GM23338 (cell line): ENCODE measurements around the gene NAA80. TPM values are rescaled to one million over a fixed set of nuclear protein-coding genes. Genes with fewer than 3 reads are reported as not detected.
A peak's percentile ranks its signal among the peaks of the same experiment; 100 is the strongest.

Experiments
- ATAC-seq: fragments of 200-7000 bp; cut with Tn5 transposase; 3 replicates; pipeline ENCODE4 v1.9.1; 2020
- DNase-seq: peaks from one replicate; pipeline ENCODE4 v3.0.0-alpha.2; 2015; ENCODE audit warnings: low spot score
- H2AFZ ChIP-seq: fragments of 200-600 bp; sonication (generic); 2 replicates; pipeline ENCODE4 v1.8.0; 2016; ENCODE audit warnings: antibody characterized with exemption, mild to moderate bottlenecking, moderate library complexity
- H3F3A ChIP-seq: fragments of 200-600 bp; sonication (generic); replicated peaks from 2 replicates; pipeline ENCODE4 v1.8.0; 2017; ENCODE audit warnings: antibody characterized with exemption, mixed run types, low read depth
- H3K27ac ChIP-seq: fragments of 200-600 bp; sonication (generic); 2 replicates; pipeline ENCODE4 v1.6.1; 2016; ENCODE audit warnings: low read depth
- H3K27me3 ChIP-seq: fragments of 200-600 bp; sonication (generic); 2 replicates; pipeline ENCODE4 v1.8.0; 2016; ENCODE audit warnings: mild to moderate bottlenecking, mixed run types, moderate library complexity; ENCODE audit not compliant: insufficient read depth
- H3K36me3 ChIP-seq: fragments of 200-600 bp; sonication (generic); 2 replicates; pipeline ENCODE4 v1.8.0; 2016; ENCODE audit warnings: mild to moderate bottlenecking; ENCODE audit not compliant: insufficient read depth
- H3K4me1 ChIP-seq: fragments of 200-600 bp; sonication (generic); 2 replicates; pipeline ENCODE4 v1.8.0; 2016; ENCODE audit warnings: mild to moderate bottlenecking, moderate library complexity; ENCODE audit not compliant: insufficient read depth
- H3K4me2 ChIP-seq: fragments of 200-600 bp; sonication (generic); 2 replicates; pipeline ENCODE4 v1.7.1; 2017; ENCODE audit warnings: mixed run types
- H3K4me3 ChIP-seq: fragments of 200-600 bp; sonication (generic); 2 replicates; pipeline ENCODE4 v1.6.1; 2016; ENCODE audit warnings: mixed run types
- H3K79me2 ChIP-seq: fragments of 200-600 bp; sonication (generic); replicated peaks from 2 replicates; pipeline ENCODE4 v1.8.0; 2017; ENCODE audit warnings: mild to moderate bottlenecking; ENCODE audit not compliant: insufficient read depth
- H3K9me2 ChIP-seq: fragments of 200-600 bp; sonication (generic); 2 replicates; pipeline ENCODE4 v1.8.0; 2017; ENCODE audit not compliant: insufficient read depth
- H4K20me1 ChIP-seq: fragments of 200-600 bp; sonication (generic); replicated peaks from 2 replicates; pipeline ENCODE4 v1.8.0; 2017; ENCODE audit warnings: mild to moderate bottlenecking; ENCODE audit not compliant: insufficient read depth
- H3K27ac Mint-ChIP-seq: 2 replicates; pipeline ENCODE4 v1.8.0; 2020; ENCODE audit warnings: inconsistent platforms, mild to moderate bottlenecking, moderate library complexity, mixed read lengths
- H3K27me3 Mint-ChIP-seq: 3 replicates; pipeline ENCODE4 v1.8.0; 2022; ENCODE audit warnings: low read depth, mild to moderate bottlenecking, moderate library complexity, mixed read lengths, inconsistent platforms; ENCODE audit not compliant: insufficient read depth, poor library complexity
- H3K36me3 Mint-ChIP-seq: 3 replicates; pipeline ENCODE4 v1.8.0; 2021; ENCODE audit warnings: low read depth, mild to moderate bottlenecking, inconsistent platforms, moderate library complexity, mixed read lengths
- H3K4me1 Mint-ChIP-seq: 3 replicates; pipeline ENCODE4 v1.8.0; 2020; ENCODE audit warnings: mild to moderate bottlenecking, inconsistent platforms, mixed read lengths
- H3K4me3 Mint-ChIP-seq: 3 replicates; pipeline ENCODE4 v1.8.0; 2021; ENCODE audit warnings: moderate library complexity, mild to moderate bottlenecking, inconsistent platforms, mixed read lengths
- H3K9me3 Mint-ChIP-seq: 3 replicates; pipeline ENCODE4 v1.8.0; 2020; ENCODE audit warnings: moderate library complexity, mild to moderate bottlenecking, inconsistent platforms, mixed read lengths
- CTCF ChIP-seq, 2 experiments: fragments of 200-600 bp in 1 of 2; sonication (generic) in 1 of 2; conservative IDR thresholded peaks; 2 replicates each; pipeline versions ENCODE4 v1.5.1 to v1.6.1; 2016 to 2017; ENCODE audit warnings: antibody characterized with exemption in 2 of 2, low read depth in 2 of 2, mild to moderate bottlenecking in 2 of 2, moderate library complexity in 1 of 2
- EZH2 ChIP-seq: fragments of 200-600 bp; sonication (generic); IDR thresholded peaks from one replicate; pipeline ENCODE4 v1.8.0; 2017; ENCODE audit warnings: antibody characterized with exemption, mild to moderate bottlenecking, low read depth; ENCODE audit not compliant: unreplicated experiment
- EZH2phosphoT487 ChIP-seq: fragments of 200-600 bp; sonication (generic); IDR thresholded peaks from one replicate; pipeline ENCODE4 v1.8.1; 2018; ENCODE audit warnings: antibody characterized with exemption; ENCODE audit not compliant: unreplicated experiment
- JUNB ChIP-seq: IDR thresholded peaks from one replicate; pipeline ENCODE4 v1.6.1; 2016; ENCODE audit warnings: antibody characterized with exemption; ENCODE audit not compliant: unreplicated experiment
- NANOG ChIP-seq: IDR thresholded peaks from 2 replicates; pipeline ENCODE4 v1.6.1; 2016; ENCODE audit warnings: antibody characterized with exemption, borderline replicate concordance
- POLR2AphosphoS5 ChIP-seq: IDR thresholded peaks from 2 replicates; pipeline ENCODE4 v1.6.1; 2016; ENCODE audit warnings: antibody characterized with exemption, low read depth
- REST ChIP-seq: IDR thresholded peaks from one replicate; pipeline ENCODE4 v1.6.1; 2018; ENCODE audit warnings: antibody characterized with exemption; ENCODE audit not compliant: unreplicated experiment
- STAT1 ChIP-seq: IDR thresholded peaks from one replicate; pipeline ENCODE4 v1.6.1; 2016; ENCODE audit warnings: antibody characterized with exemption; ENCODE audit not compliant: unreplicated experiment
- ZNF114 ChIP-seq: fragments of 250-450 bp; sonication (Bioruptor Pico); IDR thresholded peaks from 2 replicates; pipeline ENCODE4 v1.5.0; 2020; ENCODE audit warnings: mild to moderate bottlenecking, moderate library complexity
- ZNF331 ChIP-seq: fragments of 250-450 bp; sonication (Bioruptor Pico); IDR thresholded peaks from 2 replicates; pipeline ENCODE4 v1.5.0; 2020; ENCODE audit warnings: low read depth, mild to moderate bottlenecking, moderate library complexity
- polyA plus RNA-seq: library from polyadenylated mRNA; unstranded; fragments of >200 nt; fragmentation: Nextera tagmentation; extraction: Ambion mirVana; gene quantifications from 2 replicates; pipeline ENCODE4 v1.2.1, GENCODE V29; 2016
- total RNA-seq: library from RNA; depleted of rRNA; stranded (reverse); fragments of >200 nt; shearing (Covaris generic); gene quantifications from 2 replicates; pipeline ENCODE4 v1.2.3, GENCODE V29; 2014

NAA80 gene
- total and polyA plus RNA-seq, 2 experiments from 2014 or later, result 12.1 to 16.7 TPM

- H3K4me2 ChIP-seq, result peak overlapping the region; percentile 99
- peaks cover 17% of the 10 kb centered on the region for H3K4me1 ChIP-seq
- peaks cover 30% of the 10 kb centered on the region for H3K79me2 ChIP-seq
- peak overlapping the region; percentile 90 for H2AFZ ChIP-seq
- peaks cover 20% of the 10 kb centered on the region; the same call in 1 of the 2 replicates for H3F3A ChIP-seq
- H3K27me3 Mint-ChIP-seq, result peaks cover 11% of the 10 kb centered on the region
- H3K9me2 ChIP-seq, result no peaks in the 10 kb centered on the region
- H3K27ac Mint-ChIP-seq, result peak overlapping the region; percentile 82; the same call in 1 of the 2 replicates
- peak overlapping the region; percentile 88 for H3K27ac ChIP-seq
- H3K9me3 Mint-ChIP-seq, result no peaks in the 10 kb centered on the region
- H3K4me3 Mint-ChIP-seq, result peak overlapping the region; percentile 86
- no peaks in the 10 kb centered on the region for H3K27me3 ChIP-seq
- DNase-seq (no peak), ATAC-seq (peak; percentile 0; the same call in 1 of the 3 replicates)
- H4K20me1 ChIP-seq, result peaks cover 7% of the 10 kb centered on the region; the same call in 1 of the 2 replicates
- peak overlapping the region; percentile 97 for H3K4me3 ChIP-seq
- H3K36me3 ChIP-seq, result peaks cover 8% of the 10 kb centered on the region
- H3K36me3 Mint-ChIP-seq, result peaks cover 47% of the 10 kb centered on the region
- H3K4me1 Mint-ChIP-seq, result peaks cover 46% of the 10 kb centered on the region
- no peak for TF ChIP-seq EZH2
- peak; percentile 57 for TF ChIP-seq POLR2AphosphoS5
These were observed 22.8 kb upstream of the NAA80 start for GRCh38 chr3:50322115-50322385.

GRCh38 chr3:50321336-50322114 lies 22.3 kb upstream of the NAA80 start:
- H3K4me3 Mint-ChIP-seq, result peak overlapping the region; percentile 86
- TF ChIP-seq ZNF331 (CRISPR knock-in tag), result no peak
- peak; percentile 72 for TF ChIP-seq POLR2AphosphoS5
- peak; percentile 60 to 70 for TF ChIP-seq CTCF (conservative IDR thresholded peaks at IDR 0.05; ENCODE audit: low read depth in 2 of 2)
- H3F3A ChIP-seq, result peaks cover 17% of the 10 kb centered on the region; the same call in 1 of the 2 replicates
- H3K27me3 ChIP-seq, result no peaks in the 10 kb centered on the region
- H3K36me3 Mint-ChIP-seq, result peaks cover 50% of the 10 kb centered on the region
- H3K27ac ChIP-seq, result peak overlapping the region; percentile 100
- peak overlapping the region; percentile 97 for H3K4me3 ChIP-seq
- H3K4me1 ChIP-seq, result peaks cover 15% of the 10 kb centered on the region
- peak overlapping the region; percentile 99 for H3K27ac Mint-ChIP-seq
- peak overlapping the region; percentile 93 for H2AFZ ChIP-seq
- peaks cover 11% of the 10 kb centered on the region for H3K27me3 Mint-ChIP-seq
- peak overlapping the region; percentile 99 for H3K4me2 ChIP-seq
- H3K79me2 ChIP-seq, result peaks cover 26% of the 10 kb centered on the region
- ATAC-seq, result peak; percentile 72
- H3K9me3 Mint-ChIP-seq, result no peaks in the 10 kb centered on the region
- peak; percentile 96 for DNase-seq
- peaks cover 43% of the 10 kb centered on the region for H3K4me1 Mint-ChIP-seq
- H4K20me1 ChIP-seq, result peaks cover 5% of the 10 kb centered on the region; the same call in 1 of the 2 replicates
- no peaks in the 10 kb centered on the region for H3K9me2 ChIP-seq
- peaks cover 8% of the 10 kb centered on the region for H3K36me3 ChIP-seq

- Histone ChIP-seq H3K4me3 (peak overlapping the region; percentile 97), H3K27ac (peak overlapping the region; percentile 100), H3K79me2 (peaks cover 26% of the 10 kb centered on the region), H2AFZ (no peak overlapping the region), H4K20me1 (peaks cover 5% of the 10 kb centered on the region; the same call in 1 of the 2 replicates), H3K4me2 (peak overlapping the region; percentile 99), H3K27me3 (no peaks in the 10 kb centered on the region), H3K4me1 (peaks cover 15% of the 10 kb centered on the region), H3K9me2 (no peaks in the 10 kb centered on the region), H3F3A (peaks cover 20% of the 10 kb centered on the region; the same call in 1 of the 2 replicates), H3K36me3 (peaks cover 8% of the 10 kb centered on the region)
- Mint-ChIP-seq H3K4me3 (peak overlapping the region; percentile 86), H3K27ac (peak overlapping the region; percentile 82; the same call in 1 of the 2 replicates), H3K36me3 (peaks cover 51% of the 10 kb centered on the region), H3K27me3 (peaks cover 11% of the 10 kb centered on the region), H3K4me1 (peaks cover 43% of the 10 kb centered on the region), H3K9me3 (no peaks in the 10 kb centered on the region)
- TF ChIP-seq ZNF331 (CRISPR knock-in tag) (no peak), EZH2 (no peak), ZNF114 (CRISPR knock-in tag) (no peak), EZH2phosphoT487 (no peak), REST (no peak), STAT1 (no peak), NANOG (no peak), JUNB (no peak), POLR2AphosphoS5 (no peak)
- peak; percentile 41 for ATAC-seq
- peak; percentile 91 for DNase-seq
These were observed 21.7 kb upstream of the NAA80 start for GRCh38 chr3:50320853-50321335.
